ENCODE results near the gene CERS4. TPM values are rescaled to one million over a fixed set of nuclear protein-coding genes. Genes with fewer than 3 reads are reported as not detected.

Gene CERS4
- total RNA-seq, 1 experiment from 2014 or later: 11.6 TPM

DNA sequence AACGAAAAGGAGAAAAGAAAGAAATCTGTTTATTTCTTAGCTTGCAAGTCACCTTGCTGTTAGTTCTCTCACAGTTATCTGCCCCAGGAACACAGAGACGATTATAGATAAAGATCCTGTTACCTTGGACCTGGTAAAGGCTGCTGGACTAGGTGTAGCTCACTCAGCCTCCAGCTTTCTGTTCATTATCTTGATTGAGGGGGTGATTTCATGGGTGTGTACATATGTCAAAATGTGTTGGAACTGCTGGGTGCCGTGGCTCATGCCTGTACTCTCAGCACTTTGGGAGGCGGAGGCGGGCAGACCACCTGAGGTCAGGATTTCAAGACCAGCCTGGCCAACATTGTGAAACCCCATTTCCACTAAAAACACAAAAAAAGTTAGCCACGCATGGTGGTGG is 27.9 kb downstream of the CERS4 start:
- DNase-seq (ENCODE audit: low read depth, low spot score) (no peak), ATAC-seq (no peak)
- Histone ChIP-seq H3K27ac (ENCODE audit: low read length) (no peak overlapping the region), H3K36me3 (ENCODE audit: control insufficient read depth, insufficient read depth, low read length) (no peaks in the 10 kb centered on the region), H3K4me3 (ENCODE audit: low read depth in 2 of 2, low read length in 2 of 2) (no peak overlapping the region), H3K9me3 (ENCODE audit: control insufficient read depth, insufficient read depth, low read depth, low read length) (no peaks in the 10 kb centered on the region), H3K27me3 (ENCODE audit: control insufficient read depth, insufficient read depth, low read length) (no peaks in the 10 kb centered on the region), H3K4me1 (ENCODE audit: control insufficient read depth, insufficient read depth, low read length) (peaks cover 9% of the 10 kb centered on the region)
- CTCF ChIA-PET: interaction anchor here (0.6 kb wide), 1 partner anchor 18 kb away, joined by 3 read pairs; no protein-coding TSS in a partner anchor
- intact Hi-C loops (cut with micrococcal nuclease; ENCODE audit: unreplicated experiment) (no loop called here), in situ Hi-C loops (cut with HindIII; ENCODE audit: low pct_unique_long_range_greater_than_20kb, low sequenced_read_pairs) (no loop called here)
- no peak for TF ChIP-seq REST (IDR thresholded peaks at IDR 0.05; ENCODE audit: insufficient read depth in 1 of 2, low read depth in 2 of 2, low read length in 1 of 2)
- no peak for TF ChIP-seq CTCF (IDR thresholded peaks at IDR 0.05)
- TF ChIP-seq SIN3A (IDR thresholded peaks at IDR 0.05; ENCODE audit: borderline replicate concordance, insufficient read depth, low read depth, low read length): no peak
- TF ChIP-seq TCF7L2 (IDR thresholded peaks at IDR 0.05; ENCODE audit: low read depth, low read length): no peak
- no peak for TF ChIP-seq POLR2AphosphoS5 (IDR thresholded peaks at IDR 0.05; ENCODE audit: low read depth, low read length)
- POLR2A ChIA-PET: interaction anchor here (0.6 kb wide), 2 partner anchors 108 to 221 kb away, joined by 3 read pairs; no protein-coding TSS in a partner anchor
- BruUV-seq (replicated peaks): no TSS peak

- H3K27me3 ChIP-seq (ENCODE audit: control insufficient read depth, insufficient read depth, low read length): no peaks in the 10 kb centered on the region
- H3K4me1 ChIP-seq (ENCODE audit: control insufficient read depth, insufficient read depth, low read length): peaks cover 9% of the 10 kb centered on the region
- H3K36me3 ChIP-seq (ENCODE audit: control insufficient read depth, insufficient read depth, low read length): no peaks in the 10 kb centered on the region
- no TSS peak for BruUV-seq (replicated peaks)
- TF ChIP-seq SIN3A (IDR thresholded peaks at IDR 0.05; ENCODE audit: borderline replicate concordance, insufficient read depth, low read depth, low read length): no peak
- no peak for TF ChIP-seq CTCF (IDR thresholded peaks at IDR 0.05)
- TF ChIP-seq POLR2AphosphoS5 (IDR thresholded peaks at IDR 0.05; ENCODE audit: low read depth, low read length): no peak
- TF ChIP-seq REST (IDR thresholded peaks at IDR 0.05; ENCODE audit: insufficient read depth in 1 of 2, low read depth in 2 of 2, low read length in 1 of 2): no peak
- no peak for TF ChIP-seq TCF7L2 (IDR thresholded peaks at IDR 0.05; ENCODE audit: low read depth, low read length)
- no peak overlapping the region for H3K27ac ChIP-seq (ENCODE audit: low read length)
- H3K9me3 ChIP-seq (ENCODE audit: control insufficient read depth, insufficient read depth, low read depth, low read length): no peaks in the 10 kb centered on the region
- no peak overlapping the region for H3K4me3 ChIP-seq (ENCODE audit: low read depth in 2 of 2, low read length in 2 of 2)
- intact Hi-C loops (cut with micrococcal nuclease; ENCODE audit: unreplicated experiment) (no loop called here), in situ Hi-C loops (cut with HindIII; ENCODE audit: low pct_unique_long_range_greater_than_20kb, low sequenced_read_pairs) (no loop called here)
- ATAC-seq (no peak), DNase-seq (ENCODE audit: low read depth, low spot score) (no peak)
- POLR2A ChIA-PET: no interaction called here
- CTCF ChIA-PET: no interaction called here
Observed at GRCh38 chr19:8238251-8238650, 29.1 kb downstream of the CERS4 start.
